Kidney capillary endothelial cell (primary cell): ENCODE data around the gene ABCG4.
A peak's percentile ranks its signal among the peaks of the same experiment; 100 is the strongest.
"Not testable (repeated sequence)": the region's sequence is repeated elsewhere in the genome, so short reads cannot be mapped to it uniquely, and the experiment has no call there.

Experiments
- DNase-seq: peaks from one replicate; pipeline ENCODE4 v3.0.0-alpha.2; 2018; ENCODE audit warnings: low spot score

The ABCG4 gene

GRCh38 chr11:119116235-119116594 lies 32.6 kb upstream of the ABCG4 start:
- DNase-seq: no peak

GRCh38 chr11:119116601-119117000 lies 32.3 kb upstream of the ABCG4 start:
- DNase-seq: no peak

GRCh38 chr11:119117004-119117706 lies 31.7 kb upstream of the ABCG4 start:
- no peak for DNase-seq

DNA sequence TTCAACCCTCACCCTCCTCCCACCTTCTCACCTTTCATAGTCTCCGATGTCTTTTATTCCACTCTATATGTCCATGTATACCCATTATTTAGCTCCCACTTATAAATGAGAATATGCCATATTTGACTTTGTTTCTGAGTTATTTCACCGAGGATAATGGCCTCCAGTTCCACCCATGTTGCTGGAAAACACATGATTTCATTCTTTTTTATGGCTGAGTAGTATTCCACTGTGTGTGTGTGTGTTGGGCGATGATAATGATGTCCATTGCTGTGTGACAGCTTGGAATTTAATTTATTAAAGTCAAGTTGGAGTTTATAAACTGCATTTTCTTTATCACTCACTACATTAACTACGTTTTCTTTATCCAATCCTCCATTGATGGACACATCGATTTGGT lies 30.6 kb upstream of the ABCG4 start:
- no peak for DNase-seq

DNA sequence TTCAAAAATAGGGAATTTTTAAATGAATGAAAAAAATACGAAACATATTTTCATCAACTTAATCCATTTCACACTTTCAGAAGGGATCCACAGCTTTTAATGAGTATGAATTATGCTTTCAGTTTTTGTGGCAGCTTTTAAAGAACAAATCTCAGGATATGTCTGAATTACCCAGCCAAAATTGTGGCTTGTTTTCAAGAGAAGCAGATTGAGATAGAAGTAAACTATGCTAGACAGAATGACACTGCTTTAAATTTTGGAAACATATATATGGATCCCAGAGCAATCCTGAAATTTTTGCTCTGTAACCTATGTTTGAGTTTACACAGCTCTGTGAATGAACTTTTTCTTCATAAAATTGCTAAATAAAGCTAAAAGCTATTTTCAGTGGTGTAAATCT lies 29.9 kb upstream of the ABCG4 start:
- no peak for DNase-seq

- no peak for DNase-seq
Observed at GRCh38 chr11:119120639-119121007, 28.2 kb upstream of the ABCG4 start.

DNA sequence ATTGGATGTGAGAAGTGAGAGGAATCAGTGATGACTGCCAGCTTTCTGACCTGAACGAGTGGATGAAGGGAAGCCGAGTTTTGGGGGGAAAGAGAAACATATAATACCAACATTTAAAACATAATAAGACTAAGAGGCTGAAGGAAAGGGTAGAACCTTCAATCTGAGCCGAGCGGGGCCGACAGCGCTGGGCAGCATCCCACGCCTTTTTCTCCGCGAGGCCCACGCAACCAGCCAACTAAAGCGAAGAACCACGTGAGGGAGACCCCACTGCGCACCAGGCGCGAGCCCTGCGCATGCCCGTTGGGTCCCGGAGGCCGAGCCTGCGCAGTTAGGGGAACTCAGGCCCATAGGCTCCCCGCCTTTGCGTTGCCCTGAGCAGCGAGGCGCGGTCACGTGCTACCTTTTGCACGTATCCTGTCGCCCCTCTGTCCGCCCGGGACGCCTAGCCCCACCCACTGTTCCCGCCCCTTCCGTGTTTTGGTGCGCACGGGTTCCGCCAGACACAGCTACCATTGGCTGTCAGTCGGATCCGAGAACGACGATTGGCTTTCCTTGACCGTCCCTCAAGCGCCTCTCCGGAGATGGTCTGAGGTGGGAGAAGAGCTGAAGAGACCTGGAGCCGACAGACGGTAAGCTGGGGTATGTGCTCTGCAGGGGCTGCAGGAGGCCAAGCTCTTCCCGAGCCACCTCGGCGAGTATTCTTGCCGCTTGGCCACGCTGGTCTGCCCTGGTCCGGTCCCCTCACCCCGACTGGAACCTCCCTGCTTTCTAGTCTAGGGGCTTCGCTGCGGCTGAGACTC lies 27.6 kb upstream of the ABCG4 start, which contains the start of gene HINFP:
HINFP (plus strand) TSS at position 573 of the 803 bp plus-strand sequence. CDS start 5,365 bp downstream, outside the sequence.
- peak; percentile 97 for DNase-seq

DNA sequence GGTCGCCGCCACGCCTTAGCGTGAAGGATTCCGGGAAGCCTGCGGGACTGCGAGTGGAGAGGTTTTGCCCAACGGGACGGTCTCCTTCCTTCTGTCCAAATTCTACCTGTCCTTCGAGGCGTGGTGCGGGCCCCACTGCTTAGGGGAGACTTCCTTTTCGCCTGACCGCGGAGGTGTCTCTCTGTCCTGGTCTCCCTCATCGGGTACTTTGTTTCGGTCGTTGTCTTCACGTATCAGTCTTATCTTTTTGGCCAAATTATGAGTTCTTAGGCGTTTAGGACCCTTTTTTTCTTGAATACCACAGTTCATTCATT lies 27.1 kb upstream of the ABCG4 start:
- DNase-seq: no peak

DNA sequence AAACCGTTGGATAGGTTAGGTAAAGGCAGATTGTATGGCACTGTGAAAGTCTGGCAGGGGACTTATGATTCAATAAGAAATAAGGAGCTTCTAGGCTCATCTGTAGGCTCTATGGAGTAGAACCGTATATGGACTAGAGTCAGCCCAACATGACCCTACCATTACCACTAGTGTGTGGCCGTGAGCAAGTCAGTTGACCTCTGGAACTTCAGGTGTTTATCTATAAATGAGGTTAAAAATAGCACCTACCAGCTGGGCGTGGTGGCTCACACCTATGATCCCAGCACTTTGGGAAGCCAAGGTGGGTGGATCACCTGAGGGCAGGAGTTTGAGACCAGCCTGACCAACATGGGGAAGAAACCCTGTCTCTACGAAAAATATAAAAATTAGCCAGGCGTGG lies 23.0 kb upstream of the ABCG4 start:
- DNase-seq: no peak

DNA sequence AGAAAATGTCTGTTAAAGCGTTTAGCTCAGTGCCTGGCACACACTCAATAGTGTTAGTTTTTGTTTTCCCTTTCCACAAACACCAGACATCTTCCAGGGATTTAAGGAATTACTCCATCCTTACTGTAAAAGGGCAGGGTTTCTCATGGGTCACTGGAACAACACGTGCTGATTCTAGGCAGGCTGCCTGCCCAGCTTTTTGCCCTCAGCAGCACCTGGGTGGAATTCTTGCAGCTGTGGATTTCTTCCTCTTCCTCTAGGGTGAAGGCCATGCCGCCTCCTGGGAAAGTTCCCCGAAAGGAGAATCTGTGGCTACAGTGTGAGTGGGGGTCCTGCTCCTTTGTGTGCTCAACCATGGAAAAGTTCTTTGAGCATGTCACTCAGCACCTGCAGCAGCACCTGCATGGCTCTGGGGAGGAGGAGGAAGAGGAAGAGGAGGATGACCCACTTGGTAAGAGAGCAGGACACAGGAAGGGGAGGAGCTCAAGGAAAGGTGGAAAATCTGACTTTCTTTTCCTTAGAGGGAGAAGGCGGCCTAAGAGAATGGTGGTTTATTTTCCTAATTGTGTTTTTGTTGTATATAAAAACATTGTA lies 22.1 kb upstream of the ABCG4 start:
- no peak for DNase-seq

DNA sequence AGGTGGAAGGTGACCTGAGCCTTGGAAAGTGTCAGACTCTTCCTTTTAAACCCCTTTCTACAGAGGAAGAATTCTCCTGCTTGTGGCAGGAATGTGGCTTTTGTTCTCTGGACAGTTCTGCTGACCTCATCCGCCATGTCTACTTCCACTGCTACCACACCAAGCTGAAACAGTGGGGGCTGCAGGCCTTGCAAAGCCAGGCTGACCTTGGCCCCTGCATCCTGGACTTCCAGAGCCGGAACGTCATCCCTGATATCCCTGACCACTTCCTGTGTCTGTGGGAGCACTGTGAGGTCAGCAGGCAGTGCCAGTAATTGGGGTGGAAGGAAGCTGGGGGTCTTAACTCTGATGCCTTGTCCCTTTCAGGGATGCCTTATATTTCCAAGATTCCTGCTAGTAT lies 18.2 kb upstream of the ABCG4 start:
- DNase-seq: peak; percentile 61

GRCh38 chr11:119134389-119134978 lies 14.4 kb upstream of the ABCG4 start:
- DNase-seq: no peak

- not testable (repeated sequence) for DNase-seq
Observed at GRCh38 chr11:119139276-119139675, 9.6 kb upstream of the ABCG4 start.

GRCh38 chr11:119144825-119145486 lies 3.9 kb upstream of the ABCG4 start:
- DNase-seq: peak; percentile 60

- no peak for DNase-seq
Observed at GRCh38 chr11:119145551-119145950, 3.3 kb upstream of the ABCG4 start.

DNA sequence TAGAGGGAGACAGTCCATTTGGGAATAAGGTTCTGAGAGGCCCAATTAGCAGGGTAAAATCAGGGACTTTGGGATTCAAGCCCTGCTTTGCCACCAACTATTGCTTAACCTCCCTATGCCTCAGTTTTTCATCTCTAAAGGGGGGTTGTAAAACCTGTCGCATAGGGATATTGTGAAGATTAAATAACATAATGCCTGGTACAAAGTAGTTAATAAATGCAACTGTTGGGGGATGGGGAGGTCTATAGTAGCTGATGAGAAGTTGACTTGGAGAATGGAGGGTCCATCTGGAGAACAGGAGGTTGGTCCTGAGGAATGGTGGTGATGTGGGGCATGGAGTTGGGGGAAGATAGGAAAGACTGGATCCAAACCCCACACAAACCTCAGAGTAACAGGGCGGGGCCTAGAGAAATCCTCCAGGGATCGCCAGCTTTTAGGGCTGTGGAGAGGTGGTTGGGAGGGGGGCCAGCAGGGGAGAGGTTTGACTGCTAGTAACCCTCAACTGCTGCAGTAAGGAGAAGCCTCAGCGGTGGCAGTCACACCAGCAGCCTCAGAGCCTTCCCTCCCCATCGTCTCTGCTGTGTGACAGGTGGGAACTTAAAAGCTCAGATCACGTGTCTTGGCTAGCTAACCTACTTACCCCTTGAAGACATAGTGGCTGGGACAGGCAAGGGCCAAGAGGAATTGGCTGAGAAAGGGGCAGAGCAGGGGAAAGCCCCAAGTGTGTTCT lies 1.1 kb upstream of the ABCG4 start:
- no peak for DNase-seq

- DNase-seq: no peak
Observed at GRCh38 chr11:119148720-119149017, 183 bp upstream of the ABCG4 start.

GRCh38 chr11:119149786-119150275 lies 979 bp downstream of the ABCG4 start:
- no peak for DNase-seq

DNA sequence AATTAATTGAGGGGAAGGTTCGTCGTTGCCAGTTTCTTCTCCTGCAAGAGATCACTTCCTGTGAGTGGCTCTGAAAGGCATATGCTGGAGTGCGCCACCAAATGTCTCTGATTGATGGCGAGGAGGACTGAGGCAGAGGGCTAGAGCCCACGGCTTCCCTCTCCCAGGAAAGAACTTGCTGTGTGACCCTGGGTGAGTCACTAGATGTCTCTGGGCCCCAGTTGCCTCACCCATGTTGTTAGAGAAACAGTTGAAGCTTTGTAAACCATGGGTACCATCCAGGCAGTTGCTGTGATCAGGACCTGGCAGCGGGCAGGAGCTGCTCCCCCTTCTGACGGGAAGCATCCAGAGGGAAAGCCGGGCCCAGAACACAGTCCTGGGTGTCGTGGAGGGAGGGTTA lies 3.2 kb downstream of the ABCG4 start:
- DNase-seq: no peak

DNA sequence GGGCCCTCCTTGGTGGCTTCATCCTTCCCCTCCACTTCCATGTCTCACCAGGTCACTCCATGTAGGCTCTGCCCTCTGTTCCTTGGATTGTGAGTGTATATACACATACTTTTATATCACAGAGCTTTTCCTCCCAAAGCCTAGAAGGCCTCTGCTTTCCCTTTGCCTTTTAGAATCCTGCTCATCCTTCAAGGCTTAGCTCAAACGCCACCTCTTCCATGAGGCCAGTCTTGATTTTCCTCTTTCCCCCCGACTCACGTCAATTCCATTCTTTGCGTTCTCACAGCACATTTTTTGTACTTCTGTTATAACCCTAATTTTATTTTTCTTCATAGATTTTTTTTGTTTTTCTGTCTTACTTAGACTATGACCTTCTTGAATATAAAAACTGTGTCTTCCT lies 3.8 kb downstream of the ABCG4 start:
- no peak for DNase-seq

DNA sequence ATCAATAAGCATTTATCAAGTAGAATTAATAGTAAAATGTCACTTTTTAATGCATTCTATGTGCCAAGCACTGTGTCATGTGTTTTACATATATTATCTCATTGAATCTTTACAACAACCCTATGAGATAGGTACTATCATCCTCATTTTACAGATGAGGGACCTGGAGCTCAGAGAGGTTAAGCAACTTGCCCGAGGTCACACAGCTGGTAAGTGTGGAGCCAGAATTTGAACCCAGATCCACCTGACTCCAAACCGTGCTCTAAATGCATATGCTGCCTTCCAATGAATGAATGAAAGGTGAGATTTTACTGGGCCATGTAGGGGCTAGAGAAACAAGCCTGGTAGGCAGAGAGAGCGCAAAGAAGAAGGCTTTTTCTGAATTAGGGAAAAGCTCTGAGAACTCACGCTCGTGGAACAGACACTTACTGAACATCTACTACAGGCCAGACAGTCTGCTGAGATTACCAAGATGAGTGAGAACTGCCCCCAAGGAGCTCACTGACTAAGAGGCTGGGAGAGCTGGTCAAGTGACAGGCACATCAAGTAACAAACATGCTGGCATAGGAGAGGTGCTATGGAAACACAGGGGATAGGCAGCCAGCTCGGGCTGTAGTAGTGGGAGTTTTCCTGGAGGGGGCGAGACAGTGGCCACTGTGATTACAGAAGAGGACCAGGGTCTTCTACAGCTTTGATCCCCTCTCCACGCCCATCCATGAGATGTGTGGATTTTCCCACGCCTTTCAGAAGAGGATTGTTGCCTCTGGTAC lies 4.4 kb downstream of the ABCG4 start:
- no peak for DNase-seq
